Endodermal cell (in vitro differentiated cells): ENCODE results near the gene EOGT. TPM values are rescaled to one million over a fixed set of nuclear protein-coding genes. Genes with fewer than 3 reads are reported as not detected.

Experiments
- DNase-seq: peaks from one replicate; pipeline ENCODE4 v3.0.0-alpha.2; 2017
- H3K27ac ChIP-seq: 2 replicates; pipeline ENCODE4 v1.5.1; 2013; ENCODE audit warnings: mild to moderate bottlenecking, low read depth, low read length, moderate library complexity
- H3K27me3 ChIP-seq: 2 replicates; pipeline ENCODE4 v1.6.1; 2013; ENCODE audit warnings: mild to moderate bottlenecking, low read length, moderate library complexity; ENCODE audit not compliant: insufficient read depth, control insufficient read depth, poor library complexity, severe bottlenecking
- H3K36me3 ChIP-seq: 2 replicates; pipeline ENCODE4 v1.7.0; 2013; ENCODE audit warnings: mild to moderate bottlenecking, low read length, moderate library complexity; ENCODE audit not compliant: control insufficient read depth, insufficient read depth
- H3K4me1 ChIP-seq: one replicate; pipeline ENCODE4 v1.7.0; 2013; ENCODE audit warnings: low read length; ENCODE audit not compliant: control insufficient read depth, insufficient read depth
- H3K4me3 ChIP-seq: 2 replicates; pipeline ENCODE4 v1.5.1; 2013; ENCODE audit warnings: mild to moderate bottlenecking, low read length, moderate library complexity
- H3K9ac ChIP-seq: 2 replicates; pipeline ENCODE4 v1.6.1; 2013; ENCODE audit warnings: mild to moderate bottlenecking, low read length, moderate library complexity; ENCODE audit not compliant: poor library complexity, severe bottlenecking; ENCODE audit errors: extremely low read depth
- H3K9me3 ChIP-seq: 2 replicates; pipeline ENCODE4 v1.6.1; 2013; ENCODE audit warnings: mild to moderate bottlenecking, low read length, moderate library complexity; ENCODE audit not compliant: control insufficient read depth
- H3K27ac Mint-ChIP-seq: 2 replicates; pipeline ENCODE4 v1.8.0; 2020; ENCODE audit warnings: mixed read lengths
- H3K27me3 Mint-ChIP-seq: 2 replicates; pipeline ENCODE4 v1.8.0; 2021; ENCODE audit warnings: mild to moderate bottlenecking, mixed read lengths; ENCODE audit not compliant: insufficient read depth
- H3K36me3 Mint-ChIP-seq: 2 replicates; pipeline ENCODE4 v1.8.0; 2020; ENCODE audit warnings: low read depth, mixed read lengths
- H3K4me1 Mint-ChIP-seq: 2 replicates; pipeline ENCODE4 v1.8.0; 2020; ENCODE audit warnings: mixed read lengths
- H3K4me3 Mint-ChIP-seq: 2 replicates; pipeline ENCODE4 v1.8.0; 2020; ENCODE audit warnings: mild to moderate bottlenecking, moderate library complexity, mixed read lengths
- H3K9me3 Mint-ChIP-seq: 2 replicates; pipeline ENCODE4 v1.8.0; 2020; ENCODE audit warnings: mild to moderate bottlenecking, mixed read lengths
- CTCF ChIP-seq: fragments of 200-600 bp; sonication (generic); conservative IDR thresholded peaks from 2 replicates; pipeline ENCODE4 v1.5.0; 2021; ENCODE audit warnings: antibody characterized with exemption, mild to moderate bottlenecking
- WGBS, 2 experiments: methylation state at CpG; one replicate each; pipeline versions ENCODE4 v1.1.5 to v1.1.7; 2013; ENCODE audit warnings: missing lambda C conversion rate in 2 of 2, mixed read lengths in 1 of 2; ENCODE audit not compliant: insufficient coverage in 1 of 2, insufficient read length in 1 of 2; 5-methylcytosine and 5-hydroxymethylcytosine counted together
- total RNA-seq, 2 donors: library from RNA; stranded (reverse); fragmentation: NEBNext Ultra II Directional in 1 of 2; extraction: Animal tissue kit (Norgen Biotek cat#: 25700) in 1 of 2; gene quantifications; 2 replicates in 1 of 2; 3 replicates in 1 of 2; pipeline ENCODE4 v1.2.1, GENCODE V29; 2021

EOGT gene
- total RNA-seq, 2 donors from 2014 or later, result 22.2 to 42.8 TPM

- no peaks in the 10 kb centered on the region for H3K9me3 ChIP-seq
- no peak for TF ChIP-seq CTCF
- H3K27me3 ChIP-seq, result no peaks in the 10 kb centered on the region
- H3K4me3 ChIP-seq, result no peak overlapping the region
- H3K36me3 ChIP-seq, result peaks cover 82% of the 10 kb centered on the region
- Mint-ChIP-seq H3K27me3 (no peaks in the 10 kb centered on the region), H3K36me3 (peaks cover 67% of the 10 kb centered on the region), H3K4me3 (no peak overlapping the region), H3K27ac (no peak overlapping the region), H3K9me3 (no peaks in the 10 kb centered on the region), H3K4me1 (no peaks in the 10 kb centered on the region)
- H3K27ac ChIP-seq, result no peak overlapping the region
- no peaks in the 10 kb centered on the region for H3K4me1 ChIP-seq
- WGBS, 2 experiments, result 93 to 98% methylated on average over 8 to 9 of the region's 9 CpGs
- no peak for DNase-seq
- no peak overlapping the region for H3K9ac ChIP-seq
Measured at GRCh38 chr3:69032737-69033136, 19.3 kb upstream of the EOGT start.

- WGBS, 2 experiments, result 80 to 92% methylated on average over 1 to 2 of the region's 2 CpGs
- Histone ChIP-seq H3K9me3 (no peaks in the 10 kb centered on the region), H3K4me3 (no peak overlapping the region), H3K27me3 (no peaks in the 10 kb centered on the region), H3K9ac (no peak overlapping the region), H3K36me3 (peaks cover 84% of the 10 kb centered on the region), H3K27ac (no peak overlapping the region), H3K4me1 (no peaks in the 10 kb centered on the region)
- peaks cover 70% of the 10 kb centered on the region for H3K36me3 Mint-ChIP-seq
- no peaks in the 10 kb centered on the region for H3K4me1 Mint-ChIP-seq
- no peak overlapping the region for H3K27ac Mint-ChIP-seq
- no peaks in the 10 kb centered on the region for H3K27me3 Mint-ChIP-seq
- H3K9me3 Mint-ChIP-seq, result no peaks in the 10 kb centered on the region
- no peak for TF ChIP-seq CTCF
- no peak for DNase-seq
- no peak overlapping the region for H3K4me3 Mint-ChIP-seq
Measured at GRCh38 chr3:69032142-69032541, 18.7 kb upstream of the EOGT start.

- no CpG with 5 or more reads among the region's 1 CpG for WGBS, 2 experiments
- H3K4me1 Mint-ChIP-seq, result no peaks in the 10 kb centered on the region
- Histone ChIP-seq H3K27ac (no peak overlapping the region), H3K4me3 (no peak overlapping the region), H3K36me3 (peaks cover 82% of the 10 kb centered on the region), H3K4me1 (no peaks in the 10 kb centered on the region), H3K9ac (no peak overlapping the region), H3K27me3 (no peaks in the 10 kb centered on the region), H3K9me3 (no peaks in the 10 kb centered on the region)
- DNase-seq, result no peak
- H3K4me3 Mint-ChIP-seq, result no peak overlapping the region
- H3K27me3 Mint-ChIP-seq, result no peaks in the 10 kb centered on the region
- H3K9me3 Mint-ChIP-seq, result no peaks in the 10 kb centered on the region
- H3K27ac Mint-ChIP-seq, result no peak overlapping the region
- TF ChIP-seq CTCF, result no peak
- peaks cover 69% of the 10 kb centered on the region for H3K36me3 Mint-ChIP-seq
Measured at GRCh38 chr3:69031635-69032034, 18.2 kb upstream of the EOGT start.
